Liver (tissue), 9 donors: Measurements from ENCODE around the gene BMAL2. TPM values are rescaled to one million over a fixed set of nuclear protein-coding genes. Genes with fewer than 3 reads are reported as not detected.

Experiments
- DNase-seq: peaks from one replicate; pipeline ENCODE4 v3.0.0-alpha.2; 2017; ENCODE audit warnings: low spot score
- H3K27ac ChIP-seq, 2 donors: one replicate each; pipeline ENCODE4 v1.7.0; 2013; ENCODE audit warnings: inconsistent platforms in 2 of 2, low read length in 2 of 2, control low read depth in 1 of 2, low read depth in 1 of 2, mild to moderate bottlenecking in 1 of 2
- H3K27me3 ChIP-seq, 4 donors: one replicate each; pipeline versions ENCODE4 v1.6.1 to v1.7.0; 2013; ENCODE audit warnings: low read length in 3 of 4, inconsistent platforms in 1 of 4, mild to moderate bottlenecking in 1 of 4, moderate library complexity in 1 of 4; ENCODE audit not compliant: control insufficient read depth in 4 of 4, insufficient read depth in 4 of 4
- H3K36me3 ChIP-seq, 4 donors: one replicate each; pipeline versions ENCODE4 v1.6.1 to v1.7.0; 2013; ENCODE audit warnings: low read length in 3 of 4, mild to moderate bottlenecking in 3 of 4, low read depth in 1 of 4, moderate library complexity in 1 of 4; ENCODE audit not compliant: control insufficient read depth in 4 of 4, insufficient read depth in 3 of 4
- H3K4me1 ChIP-seq, 4 donors: one replicate each; pipeline versions ENCODE4 v1.6.1 to v1.7.0; 2013; ENCODE audit warnings: low read length in 3 of 4, mild to moderate bottlenecking in 3 of 4, moderate library complexity in 1 of 4; ENCODE audit not compliant: control insufficient read depth in 4 of 4, insufficient read depth in 4 of 4
- H3K4me3 ChIP-seq, 3 donors: one replicate each; pipeline versions ENCODE4 v1.6.1 to v1.7.0; 2013; ENCODE audit warnings: low read length in 3 of 3, control low read depth in 1 of 3, low read depth in 1 of 3, mild to moderate bottlenecking in 1 of 3
- H3K9ac ChIP-seq, 2 donors: one replicate each; pipeline ENCODE4 v1.7.0; 2013; ENCODE audit warnings: low read length in 2 of 2, mild to moderate bottlenecking in 2 of 2, moderate library complexity in 2 of 2, control low read depth in 1 of 2, low read depth in 1 of 2
- H3K9me3 ChIP-seq, 4 donors: one replicate each; pipeline versions ENCODE4 v1.6.1 to v1.7.0; 2013; ENCODE audit warnings: low read length in 3 of 4; ENCODE audit not compliant: control insufficient read depth in 4 of 4
- ATF3 ChIP-seq: IDR thresholded peaks from 2 replicates; pipeline ENCODE4 v1.6.1; 2016; ENCODE audit warnings: antibody characterized with exemption
- CTCF ChIP-seq: fragments of 150-350 bp; IDR thresholded peaks from 2 replicates; pipeline ENCODE4 v1.5.1; 2017; ENCODE audit warnings: improper control_type of control experiment, low read depth, low read length; ENCODE audit not compliant: missing input control
- FOXA2 ChIP-seq: IDR thresholded peaks from 2 replicates; pipeline ENCODE4 v1.6.1; 2016; ENCODE audit warnings: antibody characterized with exemption
- HNF4A ChIP-seq, 2 donors: conservative IDR thresholded peaks; 2 replicates each; pipeline ENCODE4 v1.6.1; 2016; ENCODE audit warnings: antibody characterized with exemption in 2 of 2, mild to moderate bottlenecking in 2 of 2
- MAX ChIP-seq: IDR thresholded peaks from 2 replicates; pipeline ENCODE4 v1.6.1; 2016; ENCODE audit warnings: antibody characterized with exemption
- NR2F2 ChIP-seq: IDR thresholded peaks from 2 replicates; pipeline ENCODE4 v1.6.1; 2016; ENCODE audit warnings: antibody characterized with exemption
- REST ChIP-seq: IDR thresholded peaks from 2 replicates; pipeline ENCODE4 v1.6.1; 2016; ENCODE audit warnings: antibody characterized with exemption, mild to moderate bottlenecking
- RXRA ChIP-seq, 2 donors: IDR thresholded peaks; 2 replicates each; pipeline ENCODE4 v1.6.1; 2017 to 2018; ENCODE audit warnings: antibody characterized with exemption in 2 of 2, mild to moderate bottlenecking in 1 of 2
- SP1 ChIP-seq: IDR thresholded peaks from 2 replicates; pipeline ENCODE4 v1.6.1; 2018; ENCODE audit warnings: antibody characterized with exemption, mild to moderate bottlenecking
- TAF1 ChIP-seq: conservative IDR thresholded peaks from 2 replicates; pipeline ENCODE4 v1.6.1; 2016; ENCODE audit warnings: antibody characterized with exemption, mild to moderate bottlenecking
- YY1 ChIP-seq: IDR thresholded peaks from 2 replicates; pipeline ENCODE4 v1.6.1; 2016; ENCODE audit warnings: antibody characterized with exemption, mild to moderate bottlenecking
- ZBTB33 ChIP-seq: IDR thresholded peaks from 2 replicates; pipeline ENCODE4 v1.6.1; 2016; ENCODE audit warnings: antibody characterized with exemption
- WGBS: extraction: QIAGEN DNeasy Blood & Tissue Kit; methylation state at CpG from one replicate; pipeline ENCODE4 v1.1.7; 2013; 5-methylcytosine and 5-hydroxymethylcytosine counted together
- polyA plus RNA-seq, 2 donors: library from polyadenylated mRNA; stranded (reverse) in 1 of 2; unstranded in 1 of 2; fragments of 200-250 nt in 1 of 2; fragments of >200 nt in 1 of 2; fragmentation: Nextera tagmentation in 1 of 2; extraction: Ambion mirVana in 1 of 2; gene quantifications; one replicate each; pipeline versions ENCODE4 v1.2.1 to v1.2.3, GENCODE V29; 2013 to 2015
- total RNA-seq, 2 donors: library from RNA; depleted of rRNA; stranded (reverse); fragments of >200 nt; gene quantifications; one replicate each; pipeline ENCODE4 v1.2.3, GENCODE V29; 2014
- donor health status: healthy.
- donor health status: healthy.
- donor health status: healthy.
- donor health status: healthy.
- donor health status: healthy.

Gene BMAL2
- total and polyA plus RNA-seq, 4 donors = 1.4 to 4.4 (median 1.7) TPM

- DNase-seq = no peak
- 97% methylated on average over 2 of the region's 2 CpGs for WGBS
- H3K4me1 ChIP-seq = no peaks in the 10 kb centered on the region
Measured at GRCh38 chr12:27361372-27361771, 28.7 kb downstream of the BMAL2 start.

GRCh38 chr12:27366621-27367020, 34.0 kb downstream of the BMAL2 start:
- DNase-seq = no peak
- TF ChIP-seq ATF3 = no peak
- TF ChIP-seq MAX = no peak
- no peak for TF ChIP-seq YY1
- no peak for TF ChIP-seq HNF4A (conservative IDR thresholded peaks at IDR 0.05)
- no peak for TF ChIP-seq REST
- no peak for TF ChIP-seq FOXA2
- TF ChIP-seq RXRA (IDR thresholded peaks at IDR 0.05) = no peak
- TF ChIP-seq SP1 = no peak
- no peak for TF ChIP-seq NR2F2
- no peak for TF ChIP-seq CTCF
- TF ChIP-seq TAF1 = no peak
- Histone ChIP-seq H3K36me3 (peaks cover 0 to 5% (median 0%) of the 10 kb centered on the region in 4 donors), H3K9ac (no peak overlapping the region), H3K27me3 (no peaks in the 10 kb centered on the region), H3K4me3 (no peak overlapping the region), H3K9me3 (no peaks in the 10 kb centered on the region), H3K27ac (no peak overlapping the region), H3K4me1 (peaks cover 0 to 2% (median 0%) of the 10 kb centered on the region in 4 donors)
- 88% methylated on average over 3 of the region's 3 CpGs for WGBS

More at GRCh38 chr12:27361372-27361771, 28.7 kb downstream of the BMAL2 start:
- Histone ChIP-seq H3K27ac (no peak overlapping the region), H3K36me3 (no peaks in the 10 kb centered on the region), H3K4me3 (no peak overlapping the region), H3K9me3 (no peaks in the 10 kb centered on the region), H3K27me3 (no peaks in the 10 kb centered on the region), H3K9ac (no peak overlapping the region)
- no peak for TF ChIP-seq ZBTB33
